Measurements from ENCODE around the gene UNKL.

UNKL gene

DNA sequence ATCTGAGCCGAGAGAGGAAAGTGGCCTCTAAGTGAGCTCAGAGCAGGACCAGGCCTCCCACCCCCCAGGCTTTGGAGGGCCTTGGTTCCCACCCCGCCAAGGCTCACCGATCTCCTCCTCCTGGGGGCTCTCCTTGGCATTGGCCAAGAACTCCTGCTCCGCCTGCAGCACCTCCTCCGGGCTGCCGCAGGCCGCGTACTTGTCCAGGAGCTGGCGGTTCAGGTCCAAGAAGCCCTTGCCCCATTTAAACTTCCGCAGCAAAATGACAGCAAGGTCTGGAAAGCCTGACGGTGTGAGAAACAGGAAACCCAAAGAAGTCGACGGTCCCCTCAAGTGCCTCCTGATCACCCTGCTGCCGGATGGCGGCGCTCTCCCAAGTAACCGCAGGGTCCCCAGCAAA is 64.6 kb downstream of the UNKL start:
- TF ChIP-seq, protein P1, sequence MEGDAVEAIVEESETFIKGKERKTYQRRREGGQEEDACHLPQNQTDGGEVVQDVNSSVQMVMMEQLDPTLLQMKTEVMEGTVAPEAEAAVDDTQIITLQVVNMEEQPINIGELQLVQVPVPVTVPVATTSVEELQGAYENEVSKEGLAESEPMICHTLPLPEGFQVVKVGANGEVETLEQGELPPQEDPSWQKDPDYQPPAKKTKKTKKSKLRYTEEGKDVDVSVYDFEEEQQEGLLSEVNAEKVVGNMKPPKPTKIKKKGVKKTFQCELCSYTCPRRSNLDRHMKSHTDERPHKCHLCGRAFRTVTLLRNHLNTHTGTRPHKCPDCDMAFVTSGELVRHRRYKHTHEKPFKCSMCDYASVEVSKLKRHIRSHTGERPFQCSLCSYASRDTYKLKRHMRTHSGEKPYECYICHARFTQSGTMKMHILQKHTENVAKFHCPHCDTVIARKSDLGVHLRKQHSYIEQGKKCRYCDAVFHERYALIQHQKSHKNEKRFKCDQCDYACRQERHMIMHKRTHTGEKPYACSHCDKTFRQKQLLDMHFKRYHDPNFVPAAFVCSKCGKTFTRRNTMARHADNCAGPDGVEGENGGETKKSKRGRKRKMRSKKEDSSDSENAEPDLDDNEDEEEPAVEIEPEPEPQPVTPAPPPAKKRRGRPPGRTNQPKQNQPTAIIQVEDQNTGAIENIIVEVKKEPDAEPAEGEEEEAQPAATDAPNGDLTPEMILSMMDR (IDR thresholded peaks at IDR 0.05; ENCODE audit: insufficient read depth, missing control alignments), result no peak
- no peak for FAIRE-seq
- no peak for DNase-seq (ENCODE audit: insufficient read length, low spot score)

DNA sequence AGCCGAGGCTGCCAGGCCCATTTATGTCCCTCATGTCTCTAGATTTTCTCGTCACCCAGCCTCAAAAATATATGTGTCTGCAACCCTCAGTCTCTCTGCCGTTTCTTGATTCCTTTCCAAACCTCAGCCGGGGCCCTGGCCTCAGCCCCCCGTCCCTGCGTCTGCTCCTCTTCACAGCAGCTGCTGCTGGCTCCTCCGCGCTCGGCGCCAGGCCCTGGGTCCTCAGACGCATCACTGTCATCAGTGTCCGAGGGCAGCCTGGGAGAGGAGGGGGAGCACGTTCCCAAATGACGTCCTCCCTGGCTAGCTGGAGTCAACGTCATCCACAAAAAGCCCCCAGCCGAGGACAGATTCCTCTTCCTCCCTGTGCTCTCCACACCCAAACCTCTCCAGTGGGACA is 65.2 kb downstream of the UNKL start:
- no peak for FAIRE-seq
- TF ChIP-seq, protein P1 (IDR thresholded peaks at IDR 0.05; ENCODE audit: insufficient read depth, missing control alignments), result no peak
- no peak for DNase-seq (ENCODE audit: insufficient read length, low spot score)

DNA sequence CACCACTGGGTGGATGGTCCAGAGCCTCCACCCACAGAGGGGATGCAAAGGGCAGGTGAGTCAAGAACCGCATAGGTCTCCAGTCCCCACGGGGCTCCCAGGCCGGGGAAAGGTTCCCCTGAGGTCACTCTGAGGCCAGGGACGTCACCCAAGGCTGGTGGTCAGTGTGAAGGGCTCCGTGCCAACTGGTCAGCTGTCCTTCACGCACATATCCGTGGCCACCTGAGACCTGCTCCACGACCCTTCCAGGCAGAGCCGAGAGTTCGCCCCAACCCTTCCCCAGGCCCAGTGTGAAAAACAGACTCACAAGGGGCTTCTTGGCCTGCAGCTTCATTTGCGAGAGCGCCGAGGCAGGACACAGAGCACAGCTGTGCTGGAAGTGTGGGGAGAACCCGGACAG is 65.6 kb downstream of the UNKL start:
- TF ChIP-seq, protein P1 (IDR thresholded peaks at IDR 0.05; ENCODE audit: insufficient read depth, missing control alignments), result no peak
- FAIRE-seq, result no peak
- no peak for DNase-seq (ENCODE audit: insufficient read length, low spot score)

DNA sequence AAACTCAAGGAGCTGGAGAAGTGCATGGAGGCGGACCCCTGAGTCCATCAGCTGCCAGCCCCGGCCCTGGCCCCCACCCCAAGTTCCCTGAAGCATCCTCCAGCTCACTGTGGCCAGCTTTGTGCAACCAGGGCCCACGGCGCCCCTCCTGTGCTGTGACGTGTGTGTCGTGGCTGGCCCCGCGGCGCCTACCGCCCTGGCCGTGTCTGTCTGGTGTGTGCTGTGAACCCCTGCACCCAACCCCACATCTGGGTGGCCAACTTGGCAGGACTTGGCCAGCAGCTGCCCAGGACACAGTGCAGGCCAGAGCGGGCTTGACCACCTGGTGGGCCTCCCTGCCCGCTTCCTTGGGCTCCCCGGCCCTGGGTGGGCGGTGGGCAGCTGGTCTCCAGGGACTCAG is 66.1 kb downstream of the UNKL start:
- no peak for DNase-seq (ENCODE audit: insufficient read length, low spot score)
- FAIRE-seq, result no peak
- TF ChIP-seq, protein P1 (IDR thresholded peaks at IDR 0.05; ENCODE audit: insufficient read depth, missing control alignments), result no peak

DNA sequence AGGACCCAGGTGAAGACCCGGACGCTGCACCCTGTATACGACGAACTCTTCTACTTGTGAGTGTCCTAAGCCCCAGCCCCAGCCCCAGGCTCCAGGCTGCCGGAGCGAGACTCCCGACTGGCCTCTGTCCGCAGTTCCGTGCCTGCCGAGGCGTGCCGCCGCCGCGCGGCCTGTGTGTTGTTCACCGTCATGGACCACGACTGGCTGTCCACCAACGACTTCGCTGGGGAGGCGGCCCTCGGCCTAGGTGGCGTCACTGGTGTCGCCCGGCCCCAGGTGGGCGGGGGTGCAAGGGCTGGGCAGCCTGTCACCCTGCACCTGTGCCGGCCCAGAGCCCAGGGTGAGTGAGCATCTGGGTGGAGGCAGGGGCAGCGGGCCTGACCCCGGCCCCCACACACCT is 66.5 kb downstream of the UNKL start:
- DNase-seq (ENCODE audit: insufficient read length, low spot score), result no peak
- TF ChIP-seq, protein P1 (IDR thresholded peaks at IDR 0.05; ENCODE audit: insufficient read depth, missing control alignments), result no peak
- no peak for FAIRE-seq

DNA sequence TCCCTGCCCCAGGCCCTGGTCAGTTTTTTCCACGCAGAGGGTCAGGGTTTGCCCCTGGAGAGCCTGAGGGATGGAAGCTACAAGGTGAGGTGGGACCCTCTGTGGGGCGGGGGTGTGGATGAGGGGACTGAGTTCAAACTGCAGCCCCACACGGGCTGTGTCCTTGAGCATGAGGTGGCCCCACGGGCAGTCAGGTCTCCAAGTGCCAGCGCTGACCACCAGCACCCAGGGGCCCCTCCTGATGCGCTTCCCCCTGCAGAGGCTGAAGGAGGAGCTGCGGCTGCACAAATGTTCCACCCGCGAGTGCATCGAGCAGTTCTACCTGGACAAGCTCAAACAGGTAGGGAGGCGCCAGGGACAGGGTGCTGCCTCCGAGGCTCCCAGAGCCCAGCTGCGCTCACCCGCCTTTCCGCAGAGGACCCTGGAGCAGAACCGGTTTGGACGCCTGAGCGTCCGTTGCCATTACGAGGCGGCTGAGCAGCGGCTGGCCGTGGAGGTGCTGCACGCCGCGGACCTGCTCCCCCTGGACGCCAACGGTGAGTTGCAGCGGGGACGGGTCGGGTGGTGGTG is 67.1 kb downstream of the UNKL start:
- TF ChIP-seq, protein P1 (IDR thresholded peaks at IDR 0.05; ENCODE audit: insufficient read depth, missing control alignments), result no peak
- DNase-seq (ENCODE audit: insufficient read length, low spot score), result no peak
- no peak for FAIRE-seq

DNA sequence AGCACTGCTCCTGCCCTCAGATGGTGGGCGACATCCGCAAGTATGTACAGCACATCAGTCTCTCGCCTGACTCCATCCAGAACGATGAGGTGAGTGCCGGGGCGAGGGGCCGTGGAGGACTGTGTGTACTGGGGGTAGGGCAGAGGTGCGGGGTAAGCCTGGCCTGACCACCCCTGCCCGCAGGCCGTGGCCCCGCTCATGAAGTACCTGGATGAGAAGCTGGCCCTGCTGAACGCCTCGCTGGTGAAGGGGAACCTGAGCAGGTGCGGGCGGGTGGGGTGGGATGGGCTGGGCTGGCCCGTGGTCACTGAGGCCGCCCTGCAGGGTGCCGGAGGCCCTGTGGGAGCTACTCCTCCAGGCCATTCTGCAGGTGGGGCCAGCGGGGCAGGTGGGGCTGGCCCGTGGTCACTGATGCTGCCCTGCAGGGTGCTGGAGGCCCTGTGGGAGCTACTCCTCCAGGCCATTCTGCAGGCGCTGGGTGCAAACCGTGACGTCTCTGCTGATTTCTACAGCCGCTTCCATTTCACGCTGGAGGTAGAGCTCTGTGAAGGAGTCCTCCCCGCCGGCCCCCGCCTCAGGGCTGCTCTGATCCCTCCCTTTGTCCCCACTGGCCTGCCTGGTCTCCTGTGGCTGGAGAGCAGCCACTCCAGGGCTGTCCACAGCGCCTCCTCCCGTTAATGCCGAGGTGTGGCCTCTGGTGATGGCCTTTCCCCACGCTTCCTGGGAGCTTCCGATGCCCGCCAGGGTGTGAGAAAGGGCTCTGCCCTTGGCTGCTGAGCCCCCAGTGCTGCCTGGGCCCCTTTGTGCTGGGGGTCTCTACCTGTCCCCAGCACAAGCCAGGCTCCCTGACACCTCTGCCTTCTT is 67.8 kb downstream of the UNKL start:
- TF ChIP-seq, protein P1 (IDR thresholded peaks at IDR 0.05; ENCODE audit: insufficient read depth, missing control alignments), result peak; percentile 13
- no peak for DNase-seq (ENCODE audit: insufficient read length, low spot score)
- FAIRE-seq, result no peak
